CD4-positive, alpha-beta memory T cell (primary cell): Measurements from ENCODE around the gene PYCARD. TPM values are rescaled to one million over a fixed set of nuclear protein-coding genes. Genes with fewer than 3 reads are reported as not detected.

Experiments
- CTCF ChIA-PET: fragments of 350-600 bp; sonication (Branson Sonifier 250); formaldehyde crosslinking; loops from one replicate; lab custom pipeline; 2021; ENCODE audit warnings: inconsistent platforms; ENCODE audit not compliant: partially characterized antibody; lab: Charles Lee
- POLR2A ChIA-PET: fragments of 350-600 bp; sonication (Branson Sonifier 250); formaldehyde crosslinking; loops from one replicate; lab custom pipeline; 2021; ENCODE audit not compliant: partially characterized antibody; lab: Charles Lee
- DNase-seq, 5 donors: peaks; one replicate each; pipeline versions ENCODE4 v3.0.0 to v3.0.0-alpha.2; 2020 to 2022; ENCODE audit warnings: mixed read lengths in 1 of 5
- H3K27ac ChIP-seq: one replicate; pipeline ENCODE4 v1.7.0; 2013; ENCODE audit warnings: low read depth, low read length
- H3K27me3 ChIP-seq: 2 replicates; pipeline ENCODE4 v1.7.0; 2013; ENCODE audit warnings: mild to moderate bottlenecking, low read length, moderate library complexity; ENCODE audit not compliant: insufficient read depth
- H3K36me3 ChIP-seq: 2 replicates; pipeline ENCODE4 v1.7.0; 2013; ENCODE audit warnings: mild to moderate bottlenecking, low read length, moderate library complexity; ENCODE audit not compliant: insufficient read depth
- H3K4me1 ChIP-seq: 2 replicates; pipeline ENCODE4 v1.7.0; 2013; ENCODE audit warnings: mild to moderate bottlenecking, low read length, moderate library complexity; ENCODE audit not compliant: insufficient read depth
- H3K4me3 ChIP-seq, 2 donors: one replicate each; pipeline ENCODE4 v1.7.0; 2013; ENCODE audit warnings: low read length in 2 of 2, mild to moderate bottlenecking in 1 of 2
- H3K9me3 ChIP-seq, 2 donors: one replicate each; pipeline ENCODE4 v1.7.0; 2013; ENCODE audit warnings: low read length in 2 of 2, control low read depth in 1 of 2; ENCODE audit not compliant: control insufficient read depth in 1 of 2
- H3K27ac Mint-ChIP-seq, 7 donors: one replicate each; pipeline ENCODE4 v1.8.0; 2020 to 2021; ENCODE audit warnings: mixed read lengths in 7 of 7, mild to moderate bottlenecking in 6 of 7, inconsistent platforms in 3 of 7, moderate library complexity in 3 of 7
- H3K27me3 Mint-ChIP-seq, 2 donors: one replicate each; pipeline ENCODE4 v1.8.0; 2020 to 2021; ENCODE audit warnings: mixed read lengths in 2 of 2
- H3K36me3 Mint-ChIP-seq, 2 donors: one replicate each; pipeline ENCODE4 v1.8.0; 2020 to 2021; ENCODE audit warnings: mixed read lengths in 2 of 2, inconsistent platforms in 1 of 2, mild to moderate bottlenecking in 1 of 2
- H3K4me1 Mint-ChIP-seq, 4 donors: one replicate each; pipeline ENCODE4 v1.8.0; 2020 to 2021; ENCODE audit warnings: mixed read lengths in 4 of 4, mild to moderate bottlenecking in 1 of 4
- H3K4me3 Mint-ChIP-seq, 8 donors: one replicate each; pipeline ENCODE4 v1.8.0; 2020 to 2021; ENCODE audit warnings: mixed read lengths in 8 of 8, mild to moderate bottlenecking in 7 of 8, moderate library complexity in 6 of 8, inconsistent platforms in 3 of 8
- H3K9me3 Mint-ChIP-seq, 8 donors: one replicate each; pipeline ENCODE4 v1.8.0; 2020 to 2021; ENCODE audit warnings: mixed read lengths in 8 of 8, mild to moderate bottlenecking in 5 of 8, inconsistent platforms in 3 of 8, moderate library complexity in 1 of 8
- intact Hi-C: fragments of 100-400 bp; cut with micrococcal nuclease; formaldehyde crosslinking; loops from one replicate; pipeline ENCODE4 v1.15.1; 2023
- polyA plus RNA-seq, 2 donors: library from polyadenylated mRNA; unstranded; fragments of 300-500 nt; fragmentation: Illumina TruSeq; gene quantifications; one replicate each; pipeline ENCODE4 v1.2.3, GENCODE V29; 2021
- total RNA-seq, 2 experiments: library from RNA; stranded (reverse); gene quantifications; one replicate each; pipeline ENCODE4 v1.2.3, GENCODE V29; 2021

PYCARD gene
- total and polyA plus RNA-seq, 4 experiments from 2014 or later, result 25.9 to 60.6 (median 39.5) TPM

GRCh38 chr16:31243734-31244670 is 41.4 kb upstream of the PYCARD start:
- Histone ChIP-seq H3K36me3 (no peaks in the 10 kb centered on the region), H3K4me1 (no peaks in the 10 kb centered on the region), H3K27ac (no peak overlapping the region), H3K4me3 (no peak overlapping the region), H3K9me3 (no peaks in the 10 kb centered on the region), H3K27me3 (no peaks in the 10 kb centered on the region)
- peaks cover 0 to 2% (median 0%) of the 10 kb centered on the region in 8 donors for H3K9me3 Mint-ChIP-seq
- no peaks in the 10 kb centered on the region for H3K4me1 Mint-ChIP-seq
- H3K4me3 Mint-ChIP-seq, result no peak overlapping the region
- no peak for DNase-seq
- H3K27ac Mint-ChIP-seq, result peak overlapping the region in 2 of 7 donors; percentile 2 to 60
- intact Hi-C loops, result no loop called here
- no peaks in the 10 kb centered on the region for H3K36me3 Mint-ChIP-seq
- ChIA-PET CTCF (no interaction called here), POLR2A (interaction anchor here (1.2 kb wide), 1 partner anchor 16 kb away, joined by 3 read pairs; the partner anchor contains the start of gene ITGAM)
- H3K27me3 Mint-ChIP-seq, result no peaks in the 10 kb centered on the region

DNA sequence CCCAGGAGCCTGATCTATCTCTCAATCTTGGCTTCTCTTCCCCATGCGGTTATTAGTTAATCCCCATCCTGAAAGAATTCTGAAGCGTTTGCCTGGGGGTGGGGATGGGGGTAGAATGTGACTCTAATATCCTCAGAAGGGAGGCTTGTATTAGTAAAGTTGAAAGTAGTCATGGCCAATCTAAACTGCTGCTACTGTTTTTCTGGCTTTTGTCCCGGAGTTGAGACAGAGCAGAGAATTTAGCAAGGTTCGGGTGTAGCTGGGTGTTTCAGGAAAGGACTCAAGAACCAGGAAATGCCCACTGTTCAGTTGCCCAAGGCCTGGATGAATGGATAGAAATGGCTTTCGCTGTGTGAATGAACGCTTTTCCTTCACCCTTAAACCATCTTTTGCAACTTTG is 39.6 kb upstream of the PYCARD start:
- CTCF ChIA-PET, result interaction anchor here (0.6 kb wide), 1 partner anchor 13 kb away, joined by 4 read pairs; no protein-coding TSS in a partner anchor
- H3K4me3 Mint-ChIP-seq, result no peak overlapping the region
- no peaks in the 10 kb centered on the region for H3K27me3 Mint-ChIP-seq
- H3K36me3 Mint-ChIP-seq, result no peaks in the 10 kb centered on the region
- H3K4me1 Mint-ChIP-seq, result peaks cover 0 to 2% (median 0%) of the 10 kb centered on the region in 4 donors
- Histone ChIP-seq H3K9me3 (no peaks in the 10 kb centered on the region), H3K27ac (no peak overlapping the region), H3K27me3 (no peaks in the 10 kb centered on the region), H3K36me3 (no peaks in the 10 kb centered on the region), H3K4me3 (no peak overlapping the region), H3K4me1 (no peaks in the 10 kb centered on the region)
- POLR2A ChIA-PET, result no interaction called here
- DNase-seq, result no peak
- H3K27ac Mint-ChIP-seq, result no peak overlapping the region
- peaks cover 0 to 2% (median 0%) of the 10 kb centered on the region in 8 donors for H3K9me3 Mint-ChIP-seq
- intact Hi-C loops, result no loop called here

DNA sequence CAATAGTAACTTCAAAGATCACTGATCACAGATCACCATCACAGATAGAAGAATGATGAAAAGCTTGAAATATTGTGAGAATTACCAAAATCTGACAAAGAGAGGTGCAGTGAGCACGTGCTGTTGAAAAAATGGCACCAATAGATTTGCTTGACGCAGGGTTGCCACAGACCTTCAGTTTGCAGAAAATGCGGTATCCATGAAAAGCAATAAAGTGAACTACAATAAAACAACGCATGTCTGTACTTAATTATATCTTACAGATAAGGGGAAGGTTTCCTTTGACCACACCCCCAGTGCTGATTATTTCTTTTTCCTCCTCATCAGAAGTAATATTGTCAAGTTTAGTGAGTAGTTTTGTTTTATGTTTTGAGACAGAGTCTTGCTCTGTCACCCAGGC is 35.5 kb upstream of the PYCARD start:
- H3K4me1 Mint-ChIP-seq, result peaks cover 0 to 3% (median 0%) of the 10 kb centered on the region in 4 donors
- H3K27ac Mint-ChIP-seq, result no peak overlapping the region
- intact Hi-C loops, result no loop called here
- H3K4me1 ChIP-seq, result no peaks in the 10 kb centered on the region
- no peak for DNase-seq
- H3K27me3 Mint-ChIP-seq, result no peaks in the 10 kb centered on the region
- ChIA-PET CTCF (no interaction called here), POLR2A (no interaction called here)
- peaks cover 0 to 9% (median under 1%) of the 10 kb centered on the region in 8 donors for H3K9me3 Mint-ChIP-seq
- no peaks in the 10 kb centered on the region for H3K9me3 ChIP-seq
- H3K27ac ChIP-seq, result no peak overlapping the region
- H3K36me3 Mint-ChIP-seq, result no peaks in the 10 kb centered on the region
- no peaks in the 10 kb centered on the region for H3K27me3 ChIP-seq
- H3K4me3 ChIP-seq, result no peak overlapping the region
- no peak overlapping the region for H3K4me3 Mint-ChIP-seq
- no peaks in the 10 kb centered on the region for H3K36me3 ChIP-seq

- POLR2A ChIA-PET, result no interaction called here
- Histone ChIP-seq H3K9me3 (no peaks in the 10 kb centered on the region), H3K27ac (no peak overlapping the region), H3K36me3 (no peaks in the 10 kb centered on the region), H3K4me3 (no peak overlapping the region), H3K27me3 (no peaks in the 10 kb centered on the region), H3K4me1 (no peaks in the 10 kb centered on the region)
- peaks cover 0 to 4% (median 0%) of the 10 kb centered on the region in 8 donors for H3K9me3 Mint-ChIP-seq
- CTCF ChIA-PET, result no interaction called here
- H3K27me3 Mint-ChIP-seq, result no peaks in the 10 kb centered on the region
- no peak overlapping the region for H3K4me3 Mint-ChIP-seq
- intact Hi-C loops, result no loop called here
- no peak for DNase-seq
- H3K4me1 Mint-ChIP-seq, result no peaks in the 10 kb centered on the region
- no peaks in the 10 kb centered on the region for H3K36me3 Mint-ChIP-seq
- H3K27ac Mint-ChIP-seq, result no peak overlapping the region
These were observed 26.9 kb upstream of the PYCARD start for GRCh38 chr16:31229501-31229900.

GRCh38 chr16:31228206-31228605 is 25.6 kb upstream of the PYCARD start:
- H3K4me1 Mint-ChIP-seq, result no peaks in the 10 kb centered on the region
- ChIA-PET CTCF (interaction anchor here (0.7 kb wide), 1 partner anchor 100 kb away, joined by 5 read pairs; no protein-coding TSS in a partner anchor), POLR2A (no interaction called here)
- no peak overlapping the region for H3K4me3 Mint-ChIP-seq
- Histone ChIP-seq H3K4me3 (no peak overlapping the region), H3K27me3 (no peaks in the 10 kb centered on the region), H3K36me3 (no peaks in the 10 kb centered on the region), H3K27ac (no peak overlapping the region), H3K9me3 (no peaks in the 10 kb centered on the region), H3K4me1 (no peaks in the 10 kb centered on the region)
- H3K27ac Mint-ChIP-seq, result no peak overlapping the region
- intact Hi-C loops, result no loop called here
- no peaks in the 10 kb centered on the region for H3K27me3 Mint-ChIP-seq
- no peaks in the 10 kb centered on the region for H3K9me3 Mint-ChIP-seq
- no peaks in the 10 kb centered on the region for H3K36me3 Mint-ChIP-seq
- DNase-seq, result no peak

DNA sequence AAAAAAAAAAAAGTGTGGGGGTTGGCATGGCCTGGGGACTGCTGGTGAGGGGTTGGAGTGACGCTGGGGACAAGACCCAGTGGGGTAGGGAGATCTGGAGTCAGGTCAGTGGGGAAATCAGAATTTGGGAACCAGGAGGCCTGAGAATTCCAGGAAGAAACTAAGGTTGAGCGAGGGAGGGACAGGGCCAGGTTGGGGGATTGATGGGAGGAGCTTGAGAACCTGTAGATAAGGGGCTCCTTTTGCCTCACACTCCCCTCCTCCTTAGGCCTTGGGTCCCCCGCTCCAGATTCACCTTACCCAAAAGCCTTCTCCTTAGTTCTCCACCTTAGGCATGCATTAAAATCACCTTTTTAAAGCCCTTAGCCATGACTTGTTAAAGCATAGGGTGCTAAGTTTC is 22.6 kb upstream of the PYCARD start:
- Histone ChIP-seq H3K27ac (no peak overlapping the region), H3K36me3 (no peaks in the 10 kb centered on the region), H3K4me3 (no peak overlapping the region), H3K9me3 (no peaks in the 10 kb centered on the region), H3K27me3 (no peaks in the 10 kb centered on the region), H3K4me1 (no peaks in the 10 kb centered on the region)
- intact Hi-C loops, result no loop called here
- Mint-ChIP-seq H3K4me3 (no peak overlapping the region), H3K27ac (no peak overlapping the region), H3K36me3 (no peaks in the 10 kb centered on the region), H3K27me3 (peaks cover 8 to 12% of the 10 kb centered on the region in 2 donors), H3K4me1 (no peaks in the 10 kb centered on the region), H3K9me3 (no peaks in the 10 kb centered on the region)
- CTCF ChIA-PET, result no interaction called here
- DNase-seq, result no peak
- POLR2A ChIA-PET, result no interaction called here

DNA sequence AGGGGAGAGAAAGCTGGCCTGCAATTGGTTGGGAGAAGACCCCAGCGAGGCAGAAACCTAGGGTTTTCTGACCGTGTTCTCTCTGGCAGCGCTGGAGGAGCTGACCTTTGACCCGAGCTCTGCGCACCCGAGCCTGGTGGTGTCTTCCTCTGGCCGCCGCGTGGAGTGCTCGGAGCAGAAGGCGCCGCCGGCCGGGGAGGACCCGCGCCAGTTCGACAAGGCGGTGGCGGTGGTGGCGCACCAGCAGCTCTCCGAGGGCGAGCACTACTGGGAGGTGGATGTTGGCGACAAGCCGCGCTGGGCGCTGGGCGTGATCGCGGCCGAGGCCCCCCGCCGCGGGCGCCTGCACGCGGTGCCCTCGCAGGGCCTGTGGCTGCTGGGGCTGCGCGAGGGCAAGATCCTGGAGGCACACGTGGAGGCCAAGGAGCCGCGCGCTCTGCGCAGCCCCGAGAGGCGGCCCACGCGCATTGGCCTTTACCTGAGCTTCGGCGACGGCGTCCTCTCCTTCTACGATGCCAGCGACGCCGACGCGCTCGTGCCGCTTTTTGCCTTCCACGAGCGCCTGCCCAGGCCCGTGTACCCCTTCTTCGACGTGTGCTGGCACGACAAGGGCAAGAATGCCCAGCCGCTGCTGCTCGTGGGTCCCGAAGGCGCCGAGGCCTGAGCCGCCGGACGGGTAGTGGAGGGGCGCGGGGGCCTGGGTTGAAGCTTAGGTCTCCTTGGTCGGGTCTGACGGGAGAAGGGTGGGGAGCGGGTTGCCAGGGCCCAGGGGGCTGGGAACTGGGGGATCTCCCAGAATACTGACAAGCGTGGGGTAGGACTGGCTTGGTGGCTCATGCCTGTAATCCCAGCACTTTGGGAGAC is 21.8 kb upstream of the PYCARD start:
- Mint-ChIP-seq H3K4me3 (no peak overlapping the region), H3K9me3 (no peaks in the 10 kb centered on the region), H3K27me3 (peaks cover 8 to 12% of the 10 kb centered on the region in 2 donors), H3K36me3 (no peaks in the 10 kb centered on the region), H3K4me1 (no peaks in the 10 kb centered on the region), H3K27ac (no peak overlapping the region)
- intact Hi-C loops, result no loop called here
- DNase-seq, result no peak
- H3K36me3 ChIP-seq, result no peaks in the 10 kb centered on the region
- no peak overlapping the region for H3K4me3 ChIP-seq
- CTCF ChIA-PET, result interaction anchor here (1.4 kb wide), 1 partner anchor 645 kb away, joined by 3 read pairs; no protein-coding TSS in a partner anchor
- H3K4me1 ChIP-seq, result no peaks in the 10 kb centered on the region
- no peaks in the 10 kb centered on the region for H3K9me3 ChIP-seq
- POLR2A ChIA-PET, result no interaction called here
- H3K27me3 ChIP-seq, result no peaks in the 10 kb centered on the region
- no peak overlapping the region for H3K27ac ChIP-seq
